Esophagus muscularis mucosa (tissue), 4 donors: Measurements from ENCODE around the gene MATN4.

Experiments
- CTCF ChIP-seq, 3 experiments: fragments of 200-600 bp in 2 of 3; fragments of 450-650 bp in 1 of 3; sonication (generic) in 2 of 3; IDR thresholded peaks; one replicate each; pipeline ENCODE4 v1.5.1; 2017 to 2019; ENCODE audit warnings: antibody characterized with exemption in 3 of 3, mild to moderate bottlenecking in 2 of 3, moderate library complexity in 1 of 3
- EP300 ChIP-seq: sonication (generic); formaldehyde crosslinking; IDR thresholded peaks from one replicate; pipeline ENCODE4 v1.6.1; 2017; ENCODE audit warnings: antibody characterized with exemption
- POLR2A ChIP-seq: fragments of 450-650 bp; IDR thresholded peaks from one replicate; pipeline ENCODE4 v1.6.1; 2017; ENCODE audit warnings: antibody characterized with exemption, moderate library complexity, mild to moderate bottlenecking, low read depth
- POLR2AphosphoS5 ChIP-seq, 2 donors: sonication (generic); formaldehyde crosslinking; IDR thresholded peaks; one replicate each; pipeline ENCODE4 v1.6.1; 2017; ENCODE audit warnings: antibody characterized with exemption in 2 of 2

DNA sequence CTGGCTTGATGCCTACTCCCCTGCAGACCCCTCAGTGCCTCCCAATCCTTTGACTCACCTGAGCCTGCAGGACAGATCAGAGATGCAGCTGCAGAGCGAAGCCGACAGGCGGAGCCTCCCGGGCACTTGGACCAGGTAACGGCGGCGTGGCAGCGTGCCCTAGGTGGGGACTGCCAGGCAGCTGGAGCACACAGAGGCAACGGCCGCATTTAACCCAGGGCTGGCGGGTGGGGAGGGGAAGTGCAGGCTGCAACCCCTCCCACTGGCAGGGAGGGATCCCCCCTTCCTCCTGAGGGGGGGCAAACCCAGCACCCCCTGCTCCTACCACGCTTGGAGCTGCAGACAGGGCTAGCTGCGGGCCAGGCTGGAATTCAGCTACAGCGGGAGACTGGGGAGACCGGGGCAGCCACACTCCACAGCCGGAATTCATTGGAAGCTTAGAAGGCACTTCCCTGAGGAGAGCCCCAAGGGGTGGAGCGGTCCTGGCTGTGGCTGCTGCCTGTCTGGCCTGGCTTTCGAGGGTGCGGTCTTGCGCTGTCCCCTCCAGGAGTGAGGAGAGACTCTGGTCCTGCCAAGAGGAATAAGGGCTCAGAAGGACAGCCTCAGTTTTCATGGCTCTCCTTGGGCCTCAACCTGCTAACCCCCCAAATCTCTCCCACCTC lies at the start of gene MATN4:
- TF ChIP-seq CTCF (IDR thresholded peaks at IDR 0.05) (no peak), POLR2A (no peak), POLR2AphosphoS5 (IDR thresholded peaks at IDR 0.05) (no peak), EP300 (no peak)
